ENCODE measurements around the gene PARP2.

Gene PARP2, protein sequence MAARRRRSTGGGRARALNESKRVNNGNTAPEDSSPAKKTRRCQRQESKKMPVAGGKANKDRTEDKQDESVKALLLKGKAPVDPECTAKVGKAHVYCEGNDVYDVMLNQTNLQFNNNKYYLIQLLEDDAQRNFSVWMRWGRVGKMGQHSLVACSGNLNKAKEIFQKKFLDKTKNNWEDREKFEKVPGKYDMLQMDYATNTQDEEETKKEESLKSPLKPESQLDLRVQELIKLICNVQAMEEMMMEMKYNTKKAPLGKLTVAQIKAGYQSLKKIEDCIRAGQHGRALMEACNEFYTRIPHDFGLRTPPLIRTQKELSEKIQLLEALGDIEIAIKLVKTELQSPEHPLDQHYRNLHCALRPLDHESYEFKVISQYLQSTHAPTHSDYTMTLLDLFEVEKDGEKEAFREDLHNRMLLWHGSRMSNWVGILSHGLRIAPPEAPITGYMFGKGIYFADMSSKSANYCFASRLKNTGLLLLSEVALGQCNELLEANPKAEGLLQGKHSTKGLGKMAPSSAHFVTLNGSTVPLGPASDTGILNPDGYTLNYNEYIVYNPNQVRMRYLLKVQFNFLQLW

DNA sequence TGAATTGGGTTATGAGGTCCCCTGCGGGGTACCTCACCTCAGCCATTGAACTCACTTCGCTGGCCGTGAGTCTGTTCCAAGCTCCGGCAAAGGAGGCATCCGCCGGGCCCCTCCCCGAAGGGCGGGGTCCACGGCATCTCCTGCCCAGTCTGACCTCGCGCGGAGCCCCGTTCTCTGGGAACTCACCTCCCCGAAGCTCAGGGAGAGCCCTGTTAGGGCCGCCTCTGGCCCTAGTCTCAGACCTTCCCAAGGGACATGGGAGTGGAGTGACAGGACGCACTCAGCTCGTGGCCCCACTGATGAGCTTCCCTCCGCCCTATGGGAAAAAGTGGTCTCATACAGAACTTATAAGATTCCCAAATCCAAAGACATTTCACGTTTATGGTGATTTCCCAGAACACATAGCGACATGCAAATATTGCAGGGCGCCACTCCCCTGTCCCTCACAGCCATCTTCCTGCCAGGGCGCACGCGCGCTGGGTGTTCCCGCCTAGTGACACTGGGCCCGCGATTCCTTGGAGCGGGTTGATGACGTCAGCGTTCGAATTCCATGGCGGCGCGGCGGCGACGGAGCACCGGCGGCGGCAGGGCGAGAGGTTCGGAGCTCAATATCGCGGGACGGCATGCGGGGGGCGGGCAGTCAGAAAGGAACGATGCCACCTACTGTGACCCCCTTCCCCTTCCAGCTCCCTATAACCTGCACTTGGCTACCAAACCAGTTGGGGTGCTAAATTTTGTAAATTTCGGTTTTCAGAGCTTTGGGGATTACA lies at the start of gene PARP2:
PARP2 (plus strand) TSS at position 544 of the 770 bp plus-strand sequence; CDS start at position 551, 7 bp downstream.
- DNase-seq (ENCODE audit: extremely low read depth, low read depth) = peak; percentile 99

DNA sequence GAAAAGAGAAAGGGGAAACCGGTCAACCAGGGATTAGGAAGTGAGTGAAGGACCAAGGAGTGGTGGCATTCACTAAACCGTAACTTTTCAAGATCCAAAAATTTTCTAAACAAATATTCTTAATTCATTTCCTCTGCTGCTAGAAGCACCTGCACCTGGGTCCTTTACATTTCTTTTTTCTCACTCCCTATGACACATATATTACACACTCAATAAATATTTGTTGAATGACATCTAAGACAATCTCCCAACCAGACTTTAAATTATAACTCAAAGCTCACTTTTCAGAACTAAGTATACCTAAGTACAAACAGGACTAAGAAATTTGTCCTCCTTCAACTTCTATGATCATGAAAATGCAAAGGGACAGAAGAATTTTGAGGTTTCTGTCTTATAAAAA lies 48.8 kb upstream of the PARP2 start:
- DNase-seq (ENCODE audit: extremely low read depth, low read depth) = no peak

More for the DNA sequence above, at the start of gene PARP2:
- TF ChIP-seq, protein P1, sequence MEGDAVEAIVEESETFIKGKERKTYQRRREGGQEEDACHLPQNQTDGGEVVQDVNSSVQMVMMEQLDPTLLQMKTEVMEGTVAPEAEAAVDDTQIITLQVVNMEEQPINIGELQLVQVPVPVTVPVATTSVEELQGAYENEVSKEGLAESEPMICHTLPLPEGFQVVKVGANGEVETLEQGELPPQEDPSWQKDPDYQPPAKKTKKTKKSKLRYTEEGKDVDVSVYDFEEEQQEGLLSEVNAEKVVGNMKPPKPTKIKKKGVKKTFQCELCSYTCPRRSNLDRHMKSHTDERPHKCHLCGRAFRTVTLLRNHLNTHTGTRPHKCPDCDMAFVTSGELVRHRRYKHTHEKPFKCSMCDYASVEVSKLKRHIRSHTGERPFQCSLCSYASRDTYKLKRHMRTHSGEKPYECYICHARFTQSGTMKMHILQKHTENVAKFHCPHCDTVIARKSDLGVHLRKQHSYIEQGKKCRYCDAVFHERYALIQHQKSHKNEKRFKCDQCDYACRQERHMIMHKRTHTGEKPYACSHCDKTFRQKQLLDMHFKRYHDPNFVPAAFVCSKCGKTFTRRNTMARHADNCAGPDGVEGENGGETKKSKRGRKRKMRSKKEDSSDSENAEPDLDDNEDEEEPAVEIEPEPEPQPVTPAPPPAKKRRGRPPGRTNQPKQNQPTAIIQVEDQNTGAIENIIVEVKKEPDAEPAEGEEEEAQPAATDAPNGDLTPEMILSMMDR (IDR thresholded peaks at IDR 0.05; ENCODE audit: low read depth, low read length) = no peak

DNA sequence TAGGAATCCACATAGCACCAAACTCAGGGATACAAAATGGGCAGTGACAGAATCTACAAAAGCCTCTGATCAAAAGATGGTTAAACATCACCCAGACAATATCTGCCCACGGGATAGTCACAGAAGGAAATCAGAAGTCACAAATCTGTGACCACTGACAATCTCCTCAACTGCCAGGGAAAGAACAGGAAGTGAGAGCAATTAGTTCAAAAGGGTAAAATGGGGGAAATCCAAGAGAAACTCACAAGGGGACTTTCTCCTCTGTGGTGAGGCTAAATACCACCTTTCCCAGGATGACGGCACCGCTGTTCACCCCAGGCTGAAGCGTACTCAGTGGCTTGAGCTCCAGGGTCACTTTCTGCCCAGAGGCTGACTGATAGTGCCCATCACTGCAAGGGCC lies 48.4 kb upstream of the PARP2 start:
- TF ChIP-seq, protein P1 (IDR thresholded peaks at IDR 0.05; ENCODE audit: low read depth, low read length) = no peak
- no peak for DNase-seq (ENCODE audit: extremely low read depth, low read depth)

More for the DNA sequence above, 48.8 kb upstream of the PARP2 start:
- TF ChIP-seq, protein P1 (IDR thresholded peaks at IDR 0.05; ENCODE audit: low read depth, low read length) = no peak

DNA sequence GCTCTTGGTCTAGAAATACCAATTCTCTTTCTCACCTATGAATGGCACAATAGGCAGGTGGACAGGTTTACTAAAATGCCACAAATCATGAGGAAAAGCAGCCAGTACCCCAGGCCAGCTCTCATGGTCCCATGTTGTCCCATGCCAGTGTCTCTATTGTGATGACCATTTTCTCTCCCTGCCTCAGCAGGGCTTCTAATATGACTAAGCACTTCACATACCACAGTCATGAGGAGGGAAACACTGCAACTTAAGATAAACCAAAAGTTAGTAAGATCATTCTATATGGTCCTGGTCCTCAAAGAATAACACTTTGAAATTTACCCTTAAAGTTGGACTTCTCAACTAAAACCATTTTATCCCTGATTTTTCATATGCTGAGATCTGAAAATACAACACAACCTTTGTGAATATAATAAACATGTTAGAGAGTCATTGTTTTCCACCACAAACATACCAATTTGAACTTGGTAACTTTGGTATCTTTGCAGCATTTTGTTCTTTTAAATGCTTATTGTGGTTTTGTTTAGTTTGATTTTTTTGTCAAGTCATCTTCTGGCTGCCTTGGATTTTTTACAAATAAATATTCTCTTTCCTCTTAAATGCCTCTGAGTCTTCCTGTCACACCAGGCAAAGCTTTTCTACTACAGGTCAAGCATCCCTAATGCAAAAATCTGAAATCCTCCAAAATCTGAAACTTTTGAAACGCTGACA lies 41.2 kb upstream of the PARP2 start:
- DNase-seq (ENCODE audit: extremely low read depth, low read depth) = no peak
- TF ChIP-seq, protein P1 (IDR thresholded peaks at IDR 0.05; ENCODE audit: low read depth, low read length) = no peak

DNA sequence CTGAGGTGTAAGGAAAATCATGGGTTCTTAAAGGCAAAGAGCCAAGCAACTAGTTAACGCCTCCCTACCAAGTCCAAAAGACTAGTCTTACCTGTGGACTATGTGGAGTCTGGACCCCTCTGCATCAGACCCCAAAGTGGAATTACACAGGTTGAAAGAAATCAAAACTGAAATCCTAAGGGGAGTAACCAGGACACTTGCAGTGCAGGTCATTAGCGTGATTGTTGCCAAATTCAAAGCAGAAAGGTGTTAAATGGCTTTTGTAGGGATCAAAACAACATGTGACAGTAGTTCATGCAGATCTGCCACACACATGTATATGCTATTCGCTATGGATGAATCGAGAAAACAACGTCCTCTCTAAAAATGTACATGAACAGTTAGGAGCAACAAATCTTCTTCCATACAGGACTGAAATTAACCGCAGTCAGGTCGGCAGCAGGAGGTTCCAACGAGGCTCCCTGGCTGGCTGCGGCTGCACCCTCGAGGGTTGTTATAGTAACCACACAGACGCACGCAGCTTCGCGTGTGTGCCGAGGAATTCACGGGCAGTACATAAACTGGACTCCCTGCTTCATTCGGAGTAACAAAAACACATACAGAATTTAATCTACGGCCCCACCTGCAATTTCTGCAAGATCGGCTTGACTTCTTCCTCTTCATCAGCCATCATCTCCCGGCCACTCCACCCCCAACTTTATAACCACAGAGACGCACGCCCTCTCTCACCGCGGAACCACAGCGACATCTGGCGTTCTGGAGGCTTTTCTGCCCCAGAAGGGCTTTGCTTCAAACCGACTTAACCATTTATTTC lies 38.0 kb upstream of the PARP2 start, which contains the start of gene TTC5:
TTC5 (minus strand) TSS at position 687 of the 814 bp plus-strand sequence; CDS start at position 673, 14 bp downstream.
- peak; percentile 72 for DNase-seq (ENCODE audit: extremely low read depth, low read depth)
- TF ChIP-seq, protein P1 (IDR thresholded peaks at IDR 0.05; ENCODE audit: low read depth, low read length) = peak; percentile 99

DNA sequence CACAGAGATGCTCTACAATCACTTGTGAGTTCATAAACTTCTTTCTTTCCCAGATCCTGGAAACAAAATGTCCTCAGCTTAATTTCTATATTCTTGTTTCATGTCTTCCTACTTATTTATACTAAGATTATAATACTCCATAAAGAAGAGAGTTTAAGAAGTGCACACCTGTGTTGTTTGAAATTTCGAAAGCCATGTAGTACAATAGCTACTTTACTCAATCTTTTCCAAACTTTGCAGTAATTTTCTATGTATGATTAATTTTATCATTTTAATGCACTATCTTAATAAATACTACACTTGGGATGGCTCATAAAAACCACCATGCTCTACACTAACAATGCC lies 37.4 kb upstream of the PARP2 start:
- no peak for DNase-seq (ENCODE audit: extremely low read depth, low read depth)
- TF ChIP-seq, protein P1 (IDR thresholded peaks at IDR 0.05; ENCODE audit: low read depth, low read length) = no peak
